HCT116 (cell line): ENCODE results near the gene OSBPL10. TPM values are rescaled to one million over a fixed set of nuclear protein-coding genes. Genes with fewer than 3 reads are reported as not detected.
A peak's percentile ranks its signal among the peaks of the same experiment; 100 is the strongest.

ENCODE experiments used
- ATAC-seq: fragments of 200-7000 bp; cut with Tn5 transposase; 2 replicates; pipeline ENCODE4 v1.9.1; 2020; ENCODE audit warnings: mild to moderate bottlenecking, moderate library complexity
- BruUV-seq: library from RNA; stranded (reverse); fragments of 400-500 nt; replicated peaks from 2 replicates; lab custom pipeline; 2021; lab: Mats Ljungman, UMichigan
- CTCF ChIA-PET: fragments of 300-600 bp; sonication (Branson Sonifier 250); formaldehyde crosslinking; loops from one replicate; lab custom pipeline; 2021; ENCODE audit warnings: antibody characterized with exemption; lab: Charles Lee
- POLR2A ChIA-PET: fragments of 300-600, 350-600 bp; sonication (Branson Sonifier 250); formaldehyde crosslinking; loops from one replicate; lab custom pipeline; 2021; ENCODE audit warnings: antibody characterized with exemption; lab: Charles Lee
- RAD21 ChIA-PET, 2 experiments: fragments of 300-600 bp; sonication (Branson Sonifier 250); formaldehyde crosslinking; loops; one replicate each; lab custom pipeline; 2023; ENCODE audit warnings: low total read pairs in 2 of 2; ENCODE audit not compliant: uncharacterized antibody in 2 of 2, unreplicated experiment in 2 of 2, low non-redundant PET in 1 of 2; lab: Charles Lee
- DNase-seq: peaks from one replicate; pipeline ENCODE4 v3.0.0-alpha.2; 2010; ENCODE audit warnings: low read depth, low spot score
- H2AFZ ChIP-seq: fragments of 200-600 bp; shearing (Covaris generic), sonication (generic); 2 replicates; pipeline ENCODE4 v1.6.1; 2017; ENCODE audit warnings: low read depth, mixed run types, mixed read lengths, antibody characterized with exemption, low read length; ENCODE audit not compliant: poor library complexity, severe bottlenecking
- H3K27ac ChIP-seq: 2 replicates; pipeline ENCODE4 v1.5.1; 2012; ENCODE audit warnings: low read depth, low read length
- H3K27me3 ChIP-seq: fragments of 200-600 bp; sonication (generic); 2 replicates; pipeline ENCODE4 v1.6.1; 2016; ENCODE audit warnings: mixed run types, low read length, mixed read lengths; ENCODE audit not compliant: insufficient read depth
- H3K36me3 ChIP-seq, 2 experiments: fragments of 200-500 bp in 1 of 2; fragments of 200-600 bp in 1 of 2; sonication (Bioruptor generic) in 1 of 2; sonication (generic) in 1 of 2; 2 replicates each; pipeline versions ENCODE4 v1.5.1 to v1.6.1; 2014 to 2016; ENCODE audit warnings: low read length in 2 of 2, inconsistent platforms in 1 of 2, mixed read lengths in 1 of 2, mixed run types in 1 of 2; ENCODE audit not compliant: insufficient read depth in 2 of 2, control insufficient read depth in 1 of 2
- H3K4me1 ChIP-seq, 2 experiments: fragments of 200-600 bp in 1 of 2; sonication (generic) in 1 of 2; 2 replicates each; pipeline versions ENCODE4 v1.5.1 to v1.6.1; 2012 to 2017; ENCODE audit warnings: low read length in 2 of 2, inconsistent platforms in 1 of 2, mild to moderate bottlenecking in 1 of 2, mixed read lengths in 1 of 2, mixed run types in 1 of 2, moderate library complexity in 1 of 2; ENCODE audit not compliant: insufficient read depth in 2 of 2, control insufficient read depth in 1 of 2
- H3K4me2 ChIP-seq: fragments of 200-600 bp; sonication (generic); 2 replicates; pipeline ENCODE4 v1.6.1; 2017; ENCODE audit warnings: mixed run types, low read length, mixed read lengths
- H3K4me3 ChIP-seq, 2 experiments: fragments of 200-600 bp in 1 of 2; sonication (generic) in 1 of 2; replicated peaks in 1 of 2; 2 replicates each; pipeline ENCODE4 v1.5.1; 2011 to 2016; ENCODE audit warnings: low read length in 2 of 2, control low read depth in 1 of 2, low read depth in 1 of 2, mild to moderate bottlenecking in 1 of 2, mixed read lengths in 1 of 2, mixed run types in 1 of 2
- H3K79me2 ChIP-seq: fragments of 200-600 bp; sonication (generic); 2 replicates; pipeline ENCODE4 v1.6.1; 2017; ENCODE audit warnings: mild to moderate bottlenecking, mixed run types, low read length, moderate library complexity, mixed read lengths; ENCODE audit not compliant: insufficient read depth
- H3K9ac ChIP-seq: fragments of 200-600 bp; sonication (generic); 2 replicates; pipeline ENCODE4 v1.6.1; 2016; ENCODE audit warnings: low read length, mixed read lengths
- H3K9me2 ChIP-seq: fragments of 200-600 bp; sonication (generic), shearing (Covaris generic); 2 replicates; pipeline ENCODE4 v1.6.1; 2017; ENCODE audit warnings: mixed run types, mild to moderate bottlenecking, moderate library complexity; ENCODE audit not compliant: insufficient read depth
- H3K9me3 ChIP-seq, 2 experiments: fragments of 200-500 bp in 1 of 2; fragments of 200-600 bp in 1 of 2; sonication (Bioruptor generic) in 1 of 2; sonication (generic) in 1 of 2; 2 replicates each; pipeline ENCODE4 v1.6.1; 2014 to 2017; ENCODE audit warnings: low read length in 2 of 2, mixed read lengths in 2 of 2, inconsistent platforms in 1 of 2, low read depth in 1 of 2, mild to moderate bottlenecking in 1 of 2, mixed run types in 1 of 2, moderate library complexity in 1 of 2; ENCODE audit not compliant: control insufficient read depth in 1 of 2, insufficient read depth in 1 of 2
- H4K20me1 ChIP-seq: fragments of 200-600 bp; sonication (generic), shearing (Covaris generic); 2 replicates; pipeline ENCODE4 v1.6.1; 2017; ENCODE audit warnings: mixed run types, mild to moderate bottlenecking, moderate library complexity; ENCODE audit not compliant: insufficient read depth
- CBX3 ChIP-seq: IDR thresholded peaks from 2 replicates; pipeline ENCODE4 v1.6.1; 2012; ENCODE audit warnings: low read depth
- CEBPB ChIP-seq: IDR thresholded peaks from 2 replicates; pipeline ENCODE4 v1.6.1; 2012; ENCODE audit warnings: low read depth
- EZH2phosphoT487 ChIP-seq: fragments of 200-600 bp; IDR thresholded peaks from 2 replicates; pipeline ENCODE4 v1.6.1; 2018; ENCODE audit warnings: antibody characterized with exemption, borderline replicate concordance
- JUND ChIP-seq: IDR thresholded peaks from 2 replicates; pipeline ENCODE4 v1.6.1; 2012
- RAD21 ChIP-seq: IDR thresholded peaks from 2 replicates; pipeline ENCODE4 v1.6.1; 2012; ENCODE audit warnings: low read depth, mild to moderate bottlenecking
- SP1 ChIP-seq: IDR thresholded peaks from 2 replicates; pipeline ENCODE4 v1.6.1; 2012; ENCODE audit warnings: low read depth
- TCF7L2 ChIP-seq: IDR thresholded peaks from 2 replicates; pipeline ENCODE4 v1.7.0; 2011; ENCODE audit warnings: borderline replicate concordance, inconsistent platforms; ENCODE audit not compliant: insufficient read depth, insufficient read length; ENCODE audit errors: extremely low read depth
- YY1 ChIP-seq: IDR thresholded peaks from 2 replicates; pipeline ENCODE4 v1.6.1; 2011; ENCODE audit warnings: low read length, low read depth, moderate library complexity, mild to moderate bottlenecking; ENCODE audit not compliant: insufficient replicate concordance; ENCODE audit errors: extremely low read depth
- ZFX ChIP-seq: fragments of 450-650 bp; IDR thresholded peaks from 2 replicates; pipeline ENCODE4 v1.6.1; 2017
- intact Hi-C: fragments of 100-400 bp; cut with micrococcal nuclease; formaldehyde crosslinking; loops from 2 replicates; pipeline ENCODE4 v1.10.0; 2022
- total RNA-seq: library from RNA; stranded (reverse); gene quantifications from one replicate; pipeline ENCODE4 v1.2.1, GENCODE V29; 2021; ENCODE audit not compliant: unreplicated experiment
- TF ChIP-seq, protein P1 (sequence below): IDR thresholded peaks from 2 replicates; pipeline ENCODE4 v1.6.1; 2012
- TF ChIP-seq, protein P2 (sequence below), 3 experiments: fragments of 200-600 bp in 1 of 3; sonication (generic) in 1 of 3; IDR thresholded peaks in 2 of 3; conservative IDR thresholded peaks in 1 of 3; 2 replicates each; pipeline ENCODE4 v1.5.1; 2012 to 2017; ENCODE audit warnings: low read depth in 2 of 3, low read length in 2 of 3, antibody characterized with exemption in 1 of 3, borderline replicate concordance in 1 of 3, control low read depth in 1 of 3, mild to moderate bottlenecking in 1 of 3, mixed read lengths in 1 of 3, mixed run types in 1 of 3, moderate library complexity in 1 of 3; ENCODE audit not compliant: insufficient read depth in 1 of 3
- TF ChIP-seq, protein P3 (sequence below): IDR thresholded peaks from 2 replicates; pipeline ENCODE4 v1.6.1; 2011; ENCODE audit warnings: mild to moderate bottlenecking, low read length, moderate library complexity; ENCODE audit not compliant: insufficient replicate concordance; ENCODE audit errors: extremely low read depth

OSBPL10 gene
- total RNA-seq, 1 experiment from 2014 or later, result 25.8 TPM

DNA sequence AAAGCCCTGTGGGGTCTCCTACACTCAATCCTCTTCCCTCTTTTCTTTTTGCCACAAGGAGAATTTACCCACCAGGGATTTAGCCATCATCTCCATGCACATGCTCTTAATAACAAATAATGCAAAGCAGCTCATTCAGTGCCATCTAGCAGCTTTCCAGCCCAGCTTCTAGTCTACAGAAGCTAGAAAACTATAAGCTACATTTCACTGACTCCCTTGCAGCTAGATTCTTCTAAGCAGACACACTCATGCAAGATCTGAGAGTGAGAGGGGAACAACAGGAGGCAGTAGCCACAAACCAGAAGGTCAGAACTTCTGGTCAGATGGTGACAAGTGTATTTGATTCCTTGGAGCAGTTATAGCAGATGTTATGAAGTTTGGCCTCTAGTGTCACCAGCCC is 25.5 kb downstream of the OSBPL10 start:
- POLR2A ChIA-PET, result no interaction called here
- DNase-seq (no peak), ATAC-seq (no peak)
- RAD21 ChIA-PET, result no interaction called here
- CTCF ChIA-PET, result no interaction called here
- peaks cover 0 to 13% of the 10 kb centered on the region in 2 experiments; a peak in 1 of 4 replicates for H3K9me3 ChIP-seq
- no peaks in the 10 kb centered on the region for H3K36me3 ChIP-seq
- no TSS peak for BruUV-seq
- H3K9ac ChIP-seq, result no peak overlapping the region
- no peaks in the 10 kb centered on the region for H4K20me1 ChIP-seq
- TF ChIP-seq, protein P1, sequence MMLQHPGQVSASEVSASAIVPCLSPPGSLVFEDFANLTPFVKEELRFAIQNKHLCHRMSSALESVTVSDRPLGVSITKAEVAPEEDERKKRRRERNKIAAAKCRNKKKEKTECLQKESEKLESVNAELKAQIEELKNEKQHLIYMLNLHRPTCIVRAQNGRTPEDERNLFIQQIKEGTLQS, result no peak
- no peak for TF ChIP-seq RAD21
- TF ChIP-seq ZFX, result no peak
- TF ChIP-seq, protein P2, sequence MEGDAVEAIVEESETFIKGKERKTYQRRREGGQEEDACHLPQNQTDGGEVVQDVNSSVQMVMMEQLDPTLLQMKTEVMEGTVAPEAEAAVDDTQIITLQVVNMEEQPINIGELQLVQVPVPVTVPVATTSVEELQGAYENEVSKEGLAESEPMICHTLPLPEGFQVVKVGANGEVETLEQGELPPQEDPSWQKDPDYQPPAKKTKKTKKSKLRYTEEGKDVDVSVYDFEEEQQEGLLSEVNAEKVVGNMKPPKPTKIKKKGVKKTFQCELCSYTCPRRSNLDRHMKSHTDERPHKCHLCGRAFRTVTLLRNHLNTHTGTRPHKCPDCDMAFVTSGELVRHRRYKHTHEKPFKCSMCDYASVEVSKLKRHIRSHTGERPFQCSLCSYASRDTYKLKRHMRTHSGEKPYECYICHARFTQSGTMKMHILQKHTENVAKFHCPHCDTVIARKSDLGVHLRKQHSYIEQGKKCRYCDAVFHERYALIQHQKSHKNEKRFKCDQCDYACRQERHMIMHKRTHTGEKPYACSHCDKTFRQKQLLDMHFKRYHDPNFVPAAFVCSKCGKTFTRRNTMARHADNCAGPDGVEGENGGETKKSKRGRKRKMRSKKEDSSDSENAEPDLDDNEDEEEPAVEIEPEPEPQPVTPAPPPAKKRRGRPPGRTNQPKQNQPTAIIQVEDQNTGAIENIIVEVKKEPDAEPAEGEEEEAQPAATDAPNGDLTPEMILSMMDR (IDR thresholded peaks at IDR 0.05 in 2 of 3, conservative IDR thresholded peaks at IDR 0.05 in 1 of 3; ENCODE audit: borderline replicate concordance in 1 of 3, insufficient read depth in 1 of 3, low read depth in 2 of 3, low read length in 2 of 3), result no peak
- 0 out of 2 replicates have a peak, but pooled peaks have one; percentile 14 for TF ChIP-seq CBX3
- no peak overlapping the region for H3K4me2 ChIP-seq
- peaks cover 21% of the 10 kb centered on the region for H3K79me2 ChIP-seq
- H3K9me2 ChIP-seq, result no peaks in the 10 kb centered on the region
- no peak overlapping the region for H3K27ac ChIP-seq
- peaks cover 2% of the 10 kb centered on the region in 2 experiments; a peak in 3 of 4 replicates for H3K4me1 ChIP-seq
- H3K4me3 ChIP-seq, result no peak overlapping the region
- no peaks in the 10 kb centered on the region for H3K27me3 ChIP-seq
- H2AFZ ChIP-seq, result no peak overlapping the region
- intact Hi-C loops, result no loop called here

DNA sequence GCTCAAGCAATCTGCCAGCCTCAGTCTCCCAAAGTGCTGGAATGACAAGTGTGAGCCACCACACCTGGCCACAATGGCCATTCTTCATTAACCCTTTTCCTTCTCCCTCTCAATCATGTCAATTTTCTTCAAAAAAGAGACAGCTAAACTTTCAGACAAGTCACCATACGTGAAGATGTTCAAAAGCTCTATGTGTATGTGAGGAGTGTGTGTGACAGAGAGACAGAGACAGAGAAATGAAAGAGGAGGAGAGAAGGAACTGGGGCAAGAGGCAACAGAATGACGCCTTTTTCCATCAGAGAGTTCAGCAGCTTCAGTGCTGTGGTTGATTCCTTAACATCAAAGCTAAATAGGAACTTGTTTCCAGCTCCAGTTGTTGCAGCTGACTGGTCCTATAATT is 27.4 kb downstream of the OSBPL10 start:
- ChIA-PET RAD21 (no interaction called here), POLR2A (no interaction called here), CTCF (no interaction called here)
- no peak for DNase-seq
- intact Hi-C loops, result no loop called here
- Histone ChIP-seq H3K27me3 (no peaks in the 10 kb centered on the region), H3K4me3 (no peak overlapping the region), H3K4me1 (no peaks in the 10 kb centered on the region), H4K20me1 (no peaks in the 10 kb centered on the region), H2AFZ (no peak overlapping the region), H3K27ac (no peak overlapping the region), H3K36me3 (no peaks in the 10 kb centered on the region)
- no TSS peak for BruUV-seq
- TF ChIP-seq RAD21 (no peak), EZH2phosphoT487 (no peak), ZFX (no peak), JUND (no peak), YY1 (no peak), TCF7L2 (no peak), SP1 (no peak), CBX3 (no peak), CEBPB (no peak)
- TF ChIP-seq, protein P3, sequence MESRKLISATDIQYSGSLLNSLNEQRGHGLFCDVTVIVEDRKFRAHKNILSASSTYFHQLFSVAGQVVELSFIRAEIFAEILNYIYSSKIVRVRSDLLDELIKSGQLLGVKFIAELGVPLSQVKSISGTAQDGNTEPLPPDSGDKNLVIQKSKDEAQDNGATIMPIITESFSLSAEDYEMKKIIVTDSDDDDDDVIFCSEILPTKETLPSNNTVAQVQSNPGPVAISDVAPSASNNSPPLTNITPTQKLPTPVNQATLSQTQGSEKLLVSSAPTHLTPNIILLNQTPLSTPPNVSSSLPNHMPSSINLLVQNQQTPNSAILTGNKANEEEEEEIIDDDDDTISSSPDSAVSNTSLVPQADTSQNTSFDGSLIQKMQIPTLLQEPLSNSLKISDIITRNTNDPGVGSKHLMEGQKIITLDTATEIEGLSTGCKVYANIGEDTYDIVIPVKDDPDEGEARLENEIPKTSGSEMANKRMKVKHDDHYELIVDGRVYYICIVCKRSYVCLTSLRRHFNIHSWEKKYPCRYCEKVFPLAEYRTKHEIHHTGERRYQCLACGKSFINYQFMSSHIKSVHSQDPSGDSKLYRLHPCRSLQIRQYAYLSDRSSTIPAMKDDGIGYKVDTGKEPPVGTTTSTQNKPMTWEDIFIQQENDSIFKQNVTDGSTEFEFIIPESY, result no peak
- TF ChIP-seq, protein P1, result no peak
- TF ChIP-seq, all 23 proteins: peak for 0
- no peak overlapping the region for H3K9ac ChIP-seq
- peaks cover 7% of the 10 kb centered on the region for H3K79me2 ChIP-seq
- H3K9me2 ChIP-seq, result no peaks in the 10 kb centered on the region
- ATAC-seq, result no peak
- peaks cover 0 to 13% of the 10 kb centered on the region in 2 experiments; a peak in 1 of 4 replicates for H3K9me3 ChIP-seq
- H3K4me2 ChIP-seq, result no peak overlapping the region
